ENCODE data around the gene QSOX2.

QSOX2 gene

DNA sequence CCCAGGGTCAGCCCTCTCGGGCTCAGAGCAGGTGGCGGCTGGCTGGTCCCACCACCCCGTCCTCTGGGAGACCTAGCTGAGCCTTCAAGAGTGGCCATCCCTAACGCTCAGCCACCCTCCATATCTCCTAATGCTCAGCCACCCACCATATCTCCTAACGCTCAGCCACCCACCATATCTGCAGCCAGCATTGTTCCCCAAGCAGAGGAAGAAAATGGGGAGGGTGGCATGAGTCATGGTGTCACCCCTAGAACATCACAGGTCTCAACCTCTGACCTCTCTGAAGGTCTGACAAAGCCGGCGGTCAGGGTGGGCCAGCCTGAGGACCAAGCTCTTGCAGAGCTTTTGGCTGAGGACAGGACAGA is 55.4 kb downstream of the QSOX2 start:
- DNase-seq (ENCODE audit: low spot score) = no peak

DNA sequence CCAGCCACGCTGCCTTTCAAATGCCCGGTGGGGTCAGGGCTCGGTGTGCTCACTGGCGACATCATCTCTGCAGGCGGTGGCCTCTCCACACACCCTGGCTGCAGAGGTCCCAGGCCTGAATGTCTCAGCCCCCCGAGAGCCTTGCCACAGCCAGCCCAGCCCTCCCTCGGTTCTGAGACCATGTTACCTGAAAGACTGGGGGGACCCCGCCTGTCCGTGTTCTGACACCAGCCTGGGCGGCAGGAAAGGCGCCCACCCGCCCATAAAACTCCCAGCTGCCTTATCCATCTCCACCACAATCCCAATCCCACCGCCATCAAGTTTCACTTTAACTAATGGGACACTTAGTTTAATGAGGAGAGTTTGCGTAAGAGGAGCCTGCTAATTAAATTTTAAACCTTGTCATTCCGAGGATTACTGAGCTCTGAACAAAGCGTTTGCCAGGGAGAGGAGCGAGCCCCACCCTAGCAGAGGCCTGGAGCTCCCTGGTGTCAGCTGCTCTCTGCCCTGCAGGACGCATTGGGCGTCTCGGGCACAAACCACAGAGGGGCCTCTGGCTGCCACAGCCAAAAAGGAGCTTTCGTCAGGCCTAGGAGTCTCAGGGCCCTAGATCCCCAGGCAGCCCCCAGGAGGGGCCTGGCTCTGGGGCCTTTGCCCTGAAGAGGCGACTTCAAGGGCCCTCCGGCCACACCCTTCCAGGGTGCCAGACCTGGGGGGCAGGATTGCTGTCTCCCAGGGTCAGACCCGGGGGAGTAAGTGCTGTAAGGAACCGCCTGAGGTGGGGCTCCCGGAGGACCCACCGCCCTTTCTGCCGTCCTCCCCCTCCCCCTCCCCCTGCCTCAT is 56.0 kb downstream of the QSOX2 start:
- DNase-seq (ENCODE audit: low spot score) = no peak

DNA sequence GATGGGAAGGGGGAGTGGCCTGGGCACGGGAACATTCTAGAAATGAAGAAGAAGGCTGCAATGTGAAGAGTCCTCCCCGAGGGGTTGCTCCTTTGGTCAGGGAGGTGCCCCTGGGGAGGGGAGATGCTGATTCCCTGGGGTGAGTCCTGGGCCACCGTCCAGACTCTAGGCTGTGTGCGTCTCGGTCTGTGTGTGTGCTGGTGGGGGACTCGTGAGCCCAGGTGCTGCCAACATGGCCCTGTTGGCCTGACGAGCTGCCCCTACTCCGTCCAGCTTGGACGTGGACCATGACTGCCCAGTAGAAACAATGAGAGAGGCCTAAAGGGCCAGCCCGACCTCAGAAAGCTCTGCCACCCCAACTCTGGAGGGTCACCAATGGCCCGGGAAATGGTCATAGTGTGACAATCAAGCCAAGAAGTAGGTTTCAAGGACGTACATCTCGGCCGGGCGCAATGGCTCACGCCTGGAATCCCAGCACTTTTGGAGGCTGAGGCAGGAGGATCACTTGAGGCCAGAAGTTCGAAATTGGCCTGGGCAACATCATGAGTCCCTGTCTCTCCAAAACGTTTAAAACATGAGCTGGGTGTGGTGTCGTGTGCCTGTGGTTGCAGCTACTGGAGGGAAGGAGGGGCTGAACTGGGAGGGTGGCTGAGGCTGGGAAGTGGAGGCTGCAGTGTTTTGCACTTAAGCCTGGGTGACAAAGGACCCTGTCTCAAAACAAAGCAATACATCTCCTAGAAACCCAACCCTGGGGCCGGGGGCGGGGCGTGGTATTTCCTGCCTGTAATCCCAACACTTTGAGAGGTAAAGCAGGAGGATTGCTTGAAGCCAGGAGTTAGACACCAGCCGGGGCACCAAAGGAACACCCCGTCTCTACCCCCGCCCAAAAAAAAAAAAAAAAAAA is 57.7 kb downstream of the QSOX2 start:
- DNase-seq (ENCODE audit: low spot score) = no peak

DNA sequence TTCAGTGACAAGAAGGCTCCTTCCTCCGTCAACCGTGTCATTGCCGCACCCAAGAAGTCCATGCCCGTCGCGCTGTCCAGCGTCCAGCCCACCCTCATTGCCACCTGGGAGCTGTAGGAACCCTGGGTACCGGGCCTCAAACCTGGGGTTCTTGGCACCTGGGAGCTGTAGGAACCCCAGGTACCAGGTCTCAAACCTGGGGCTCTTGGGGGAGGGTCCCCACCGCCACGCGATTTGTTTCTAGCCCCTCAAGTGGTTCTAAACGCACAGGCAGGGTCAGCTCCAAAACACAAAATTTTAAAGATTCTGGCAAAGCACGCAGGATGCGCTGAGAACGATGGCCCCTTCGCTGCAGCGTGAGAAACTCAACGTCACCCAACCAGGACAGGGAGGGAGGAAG is 58.4 kb downstream of the QSOX2 start:
- no peak for DNase-seq (ENCODE audit: low spot score)

DNA sequence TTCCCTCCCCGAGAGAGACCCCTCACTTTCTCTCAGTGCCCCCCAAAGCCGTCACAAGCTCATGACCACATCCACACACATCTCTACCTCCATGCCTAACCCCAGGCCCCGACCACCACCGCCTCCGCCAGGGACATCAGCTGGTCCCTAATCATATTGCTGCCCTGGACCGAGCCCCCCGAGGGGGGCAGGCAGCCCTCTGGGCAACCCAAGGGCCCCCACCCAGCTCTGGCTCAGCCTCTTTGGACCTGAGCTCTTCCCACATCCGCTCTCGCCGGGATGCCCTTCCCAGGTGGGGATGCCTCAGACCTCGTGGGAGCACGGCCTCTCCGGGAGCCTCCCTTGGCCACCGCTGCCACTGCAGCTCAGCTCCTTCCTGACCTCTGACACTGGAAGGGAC is 59.2 kb downstream of the QSOX2 start:
- no peak for DNase-seq (ENCODE audit: low spot score)

DNA sequence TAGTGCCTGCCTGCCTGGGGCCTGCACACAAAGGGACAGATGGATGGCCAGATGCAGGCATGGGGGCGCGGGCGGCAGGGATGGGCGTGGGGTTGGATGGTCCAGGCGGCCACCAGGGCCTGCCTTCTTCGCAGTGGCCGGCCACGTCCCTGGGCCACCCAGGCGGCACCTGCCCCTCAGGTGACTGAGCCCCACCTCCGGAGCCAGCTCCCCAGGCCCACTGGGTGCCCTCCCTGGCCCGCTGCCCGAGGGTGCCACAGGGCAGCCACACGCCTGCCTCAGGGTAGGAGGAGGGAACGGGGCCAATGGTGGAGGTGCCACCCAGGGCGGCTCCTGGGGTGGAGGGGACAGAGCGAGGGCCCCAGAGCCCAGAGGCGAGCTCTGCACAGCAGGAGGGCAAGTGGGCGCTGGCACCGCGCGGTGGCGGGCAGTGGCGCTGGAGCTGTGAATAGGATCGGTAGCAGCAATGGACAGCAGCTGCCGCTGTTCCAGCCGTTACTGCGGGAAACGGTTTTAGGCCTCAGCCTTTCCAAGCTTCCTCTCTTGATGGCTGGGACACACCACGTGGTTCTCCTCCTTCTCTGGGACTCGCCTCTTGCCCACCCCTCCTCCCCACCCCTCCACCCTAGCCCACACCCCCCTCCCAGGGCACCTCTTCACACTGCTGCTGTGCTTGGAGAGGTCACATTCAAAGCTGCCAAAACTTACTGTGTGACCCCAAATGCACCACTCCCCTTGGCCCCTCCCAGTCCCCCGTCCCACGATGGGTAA is 59.8 kb downstream of the QSOX2 start:
- DNase-seq (ENCODE audit: low spot score) = no peak

DNA sequence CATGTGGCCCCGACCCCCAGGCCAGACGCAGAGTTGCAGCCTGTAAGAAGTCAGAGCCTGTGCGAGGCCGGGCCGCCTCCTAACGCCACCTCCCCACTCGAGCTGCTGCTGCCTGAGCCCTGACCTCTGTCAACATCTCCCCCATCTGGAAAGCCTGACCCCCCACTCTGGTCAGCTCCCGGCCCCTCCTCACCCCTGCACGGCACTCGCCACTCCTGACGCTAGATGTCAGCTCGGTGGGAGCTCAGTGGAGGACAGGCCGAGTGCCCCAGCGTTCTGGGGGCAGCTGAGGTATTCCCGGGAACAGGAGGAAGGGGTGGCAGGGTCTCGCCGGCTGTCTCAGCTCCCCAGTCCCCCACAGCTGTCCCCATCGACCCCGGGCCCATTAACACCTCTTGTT is 60.5 kb downstream of the QSOX2 start:
- DNase-seq (ENCODE audit: low spot score) = no peak

DNA sequence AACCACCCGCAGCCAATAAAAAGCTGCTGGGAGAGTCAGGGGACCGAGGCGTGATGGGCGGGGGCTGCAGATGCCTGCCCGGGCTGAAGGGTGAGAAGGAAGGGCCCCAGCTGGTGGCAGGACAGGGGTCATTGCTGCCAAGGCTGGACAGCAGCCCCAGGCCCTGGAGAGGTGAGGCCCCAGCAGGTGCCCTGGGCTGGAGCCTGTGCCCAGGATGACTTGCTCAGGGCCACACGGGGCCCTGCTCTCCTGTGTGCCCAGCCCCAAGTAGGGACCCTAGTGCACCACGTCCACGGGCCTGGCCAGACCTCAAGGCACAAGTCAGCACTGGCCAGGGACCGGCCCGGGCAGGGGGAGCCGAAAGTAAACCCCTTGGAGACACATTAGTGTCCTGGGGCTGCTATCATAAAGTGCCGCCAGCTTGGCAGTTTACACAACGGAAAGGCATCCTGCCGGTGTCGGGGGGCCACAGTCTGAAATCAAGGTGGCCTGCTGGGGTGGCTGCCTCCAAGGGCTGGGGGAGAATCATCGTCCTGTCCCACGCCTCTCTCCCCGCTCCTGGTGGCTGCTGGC is 62.7 kb downstream of the QSOX2 start:
- DNase-seq (ENCODE audit: low spot score) = no peak

DNA sequence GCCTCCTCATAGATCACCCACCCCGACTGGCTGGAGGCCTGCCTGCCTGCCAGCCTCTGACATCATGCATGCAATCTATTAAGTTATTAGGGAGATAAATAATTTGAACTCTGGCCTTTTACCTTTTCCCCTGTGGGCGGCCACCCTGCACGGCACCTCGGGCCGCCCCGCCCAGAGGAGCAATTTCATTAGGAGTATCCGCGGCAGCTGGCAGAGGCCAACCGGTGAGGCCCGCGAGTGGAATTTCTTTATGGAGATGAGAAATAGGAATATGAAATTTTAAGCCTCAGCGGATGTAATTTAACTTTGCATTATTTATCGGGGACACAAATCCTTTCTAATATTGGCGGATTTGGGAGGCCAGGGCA is 63.2 kb downstream of the QSOX2 start:
- no peak for DNase-seq (ENCODE audit: low spot score)

DNA sequence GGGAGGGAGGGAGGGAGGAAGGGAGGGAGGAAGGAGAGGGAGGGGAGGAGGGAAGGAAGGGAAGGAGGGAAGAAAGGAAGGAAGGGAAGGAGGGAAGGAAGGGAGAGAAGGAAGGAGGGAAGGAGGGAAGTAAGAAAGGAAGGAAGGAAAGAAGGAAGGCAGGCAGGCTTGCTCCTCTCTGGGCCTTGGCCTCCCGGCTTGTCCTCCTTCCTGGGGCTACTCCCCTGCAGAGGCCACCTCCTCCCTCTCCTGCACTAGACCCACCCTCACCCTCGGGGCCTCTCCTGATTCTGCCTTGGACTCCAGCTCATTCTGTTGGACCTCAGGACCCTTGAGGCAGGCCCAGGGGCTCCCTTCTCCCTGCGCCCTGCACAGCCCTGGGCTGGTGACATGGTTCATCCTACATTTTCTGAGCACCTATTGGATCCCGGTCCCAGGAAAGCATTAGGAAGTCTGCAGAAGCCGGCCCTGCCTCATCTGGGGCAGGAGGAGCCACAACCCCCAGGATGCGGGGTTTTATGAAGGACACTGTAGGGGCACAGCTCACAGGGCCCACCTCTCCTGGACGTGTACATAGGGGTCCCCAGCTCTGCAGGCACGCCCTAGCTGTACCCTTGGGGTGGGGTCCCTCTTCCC is 63.7 kb downstream of the QSOX2 start:
- no peak for DNase-seq (ENCODE audit: low spot score)

DNA sequence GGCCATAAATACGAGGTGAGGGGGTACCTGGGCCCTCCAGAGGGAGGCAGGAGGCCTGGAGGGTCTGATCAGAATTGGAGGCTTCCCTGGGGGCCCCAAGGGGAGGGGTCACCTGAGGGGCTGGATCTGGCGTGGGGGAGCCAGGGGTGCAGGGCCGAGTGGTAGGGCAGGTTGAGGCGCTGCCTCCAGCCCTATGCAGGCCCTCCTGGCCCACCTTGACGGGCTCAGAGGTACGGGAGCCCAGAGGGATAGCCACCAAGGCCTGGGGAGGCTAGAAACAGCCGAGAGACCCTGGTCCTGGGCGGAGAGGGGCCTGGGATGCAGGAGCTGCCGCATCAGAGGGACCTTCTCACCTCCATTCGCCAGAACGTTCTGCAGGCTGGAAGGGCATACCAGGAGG is 65.0 kb downstream of the QSOX2 start:
- DNase-seq (ENCODE audit: low spot score) = no peak

DNA sequence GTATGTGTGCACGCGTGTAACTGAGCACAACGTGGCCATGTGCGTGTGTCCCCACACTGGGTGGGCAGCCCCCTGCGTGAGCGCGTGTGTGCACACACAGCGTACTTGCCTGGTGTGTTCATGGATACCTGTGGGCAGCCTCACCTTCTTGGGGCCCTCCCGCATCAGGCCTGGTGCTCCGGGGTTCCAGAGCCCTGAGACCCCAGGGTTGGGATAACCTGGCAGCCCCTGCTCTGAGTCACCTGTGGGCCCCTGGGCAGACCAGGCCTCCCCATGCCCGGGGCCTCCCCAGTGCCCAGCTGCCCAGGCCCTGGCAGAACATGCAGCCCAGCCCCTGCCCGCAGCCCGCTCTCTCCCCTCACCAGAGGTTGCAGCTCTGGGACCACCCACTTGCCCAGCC is 65.9 kb downstream of the QSOX2 start:
- no peak for DNase-seq (ENCODE audit: low spot score)

DNA sequence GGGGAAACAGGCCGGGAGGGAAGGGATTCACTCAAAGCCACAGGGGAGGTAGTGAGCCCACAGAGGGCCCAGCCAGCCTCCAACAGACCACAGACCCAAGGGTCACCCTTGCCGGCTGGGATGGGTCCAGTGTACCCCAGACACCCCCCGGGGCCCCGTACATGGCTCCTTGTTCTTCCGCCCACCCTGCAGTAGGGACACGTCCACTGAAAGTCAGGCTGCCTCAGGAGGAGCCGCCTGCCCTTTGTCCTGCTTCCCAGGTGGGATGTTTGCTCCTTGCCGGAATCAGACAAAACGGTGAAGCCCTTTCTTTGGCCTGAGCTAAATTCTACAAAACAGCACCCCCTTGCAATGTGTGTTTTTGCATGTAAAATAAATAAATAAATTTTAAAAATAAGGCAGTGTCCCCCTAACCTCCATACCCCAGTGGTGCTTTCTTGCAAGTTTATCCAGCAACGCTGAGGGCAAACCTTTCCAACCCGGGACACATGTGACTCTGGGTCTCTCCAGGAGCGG is 66.5 kb downstream of the QSOX2 start:
- DNase-seq (ENCODE audit: low spot score) = no peak

DNA sequence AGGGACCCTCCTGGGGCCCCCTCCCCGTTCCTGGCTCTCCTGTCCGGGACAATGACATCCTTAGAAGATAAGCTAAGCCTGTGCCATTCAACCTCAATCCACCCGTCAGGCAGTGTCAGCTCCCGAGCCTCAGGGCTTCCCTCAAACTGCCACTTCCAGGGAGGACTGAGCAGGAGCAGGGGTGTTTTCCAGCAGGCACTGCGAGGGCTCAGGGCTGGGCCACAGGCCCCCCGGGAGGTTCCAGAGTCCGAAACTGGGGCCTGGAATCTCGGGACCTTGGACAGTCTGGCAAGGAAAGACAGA is 66.9 kb downstream of the QSOX2 start:
- DNase-seq (ENCODE audit: low spot score) = no peak

DNA sequence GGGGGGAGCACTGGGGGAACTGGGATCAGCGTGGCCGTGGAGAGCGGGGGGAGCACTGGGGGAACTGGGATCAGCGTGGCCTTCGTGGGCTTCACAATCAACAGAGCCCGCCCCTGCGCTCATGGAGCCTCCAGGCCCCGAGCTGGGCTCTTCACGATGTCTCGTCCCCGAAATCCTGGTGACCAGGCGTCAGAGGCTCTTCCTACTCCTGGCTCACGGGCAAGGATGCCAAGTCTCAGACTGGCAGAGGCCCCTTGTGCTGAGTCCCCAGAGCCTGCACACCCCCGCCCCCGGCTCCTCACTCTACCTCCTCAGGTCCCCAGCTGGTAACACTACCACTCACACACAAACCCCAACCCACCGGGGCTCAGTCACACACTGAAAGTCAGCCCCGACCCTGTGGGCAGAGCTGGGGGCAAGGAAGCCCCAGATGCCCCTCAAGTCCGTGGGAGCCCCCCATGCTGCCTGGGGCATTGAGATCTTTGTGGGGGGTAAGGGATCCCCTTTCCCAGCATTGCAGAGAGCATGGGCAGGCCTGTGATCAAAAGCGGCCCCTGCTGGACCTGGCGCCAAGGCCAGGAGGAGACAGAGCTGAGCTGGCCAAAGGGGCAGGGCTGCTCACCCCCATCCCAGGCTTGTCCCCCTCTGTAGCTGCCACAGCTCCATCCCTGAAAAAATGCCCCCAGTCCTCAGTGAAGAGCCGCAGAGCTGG is 67.4 kb downstream of the QSOX2 start:
- no peak for DNase-seq (ENCODE audit: low spot score)

DNA sequence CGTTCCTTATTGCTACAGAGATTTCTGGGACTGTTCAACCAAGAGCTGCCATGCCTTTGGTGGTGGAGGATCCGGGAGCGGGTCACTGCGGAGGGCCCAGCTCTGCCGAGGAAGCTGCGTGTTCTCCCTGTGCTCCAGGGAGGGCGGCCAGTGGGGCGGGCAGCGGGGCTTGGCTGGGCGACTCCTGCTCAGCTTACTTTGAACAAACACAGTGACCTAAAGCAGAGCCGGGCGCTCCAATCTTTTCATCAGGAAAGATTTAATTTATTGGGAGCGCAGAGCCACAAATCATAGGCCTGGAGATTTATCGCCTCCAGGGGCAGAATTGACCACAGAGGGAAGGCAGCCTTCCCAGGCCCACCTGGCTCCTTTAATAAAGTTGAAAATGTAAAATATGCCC is 68.4 kb downstream of the QSOX2 start:
- DNase-seq (ENCODE audit: low spot score) = no peak

DNA sequence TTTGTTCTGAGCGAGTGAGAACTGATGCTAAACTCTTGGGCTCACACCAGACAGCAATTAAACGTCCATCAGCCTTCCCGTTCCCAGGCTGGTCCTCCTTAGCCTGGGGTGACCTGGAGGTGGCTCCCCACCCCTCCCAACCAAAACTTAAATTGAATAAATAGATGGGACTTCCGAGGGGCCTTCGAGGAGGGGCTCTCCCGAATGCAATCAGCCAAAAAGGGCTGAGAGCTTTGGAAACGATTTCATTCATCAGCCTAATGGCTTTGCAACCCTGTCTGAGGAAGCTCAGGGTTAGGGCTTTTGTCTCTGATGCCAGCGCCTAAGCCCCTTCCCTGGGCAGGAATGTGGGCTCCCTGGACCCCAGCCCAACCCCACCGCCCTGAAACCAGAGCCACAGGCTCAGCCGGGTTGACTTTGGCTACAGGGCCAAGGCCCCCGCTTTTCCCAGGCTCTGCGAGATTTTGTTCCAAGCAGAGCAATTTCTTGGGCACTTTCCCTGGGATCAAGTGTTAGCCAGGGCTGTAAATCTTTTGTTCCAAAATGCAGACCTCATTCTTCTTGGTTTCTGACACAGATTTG is 69.9 kb downstream of the QSOX2 start:
- no peak for DNase-seq (ENCODE audit: low spot score)

DNA sequence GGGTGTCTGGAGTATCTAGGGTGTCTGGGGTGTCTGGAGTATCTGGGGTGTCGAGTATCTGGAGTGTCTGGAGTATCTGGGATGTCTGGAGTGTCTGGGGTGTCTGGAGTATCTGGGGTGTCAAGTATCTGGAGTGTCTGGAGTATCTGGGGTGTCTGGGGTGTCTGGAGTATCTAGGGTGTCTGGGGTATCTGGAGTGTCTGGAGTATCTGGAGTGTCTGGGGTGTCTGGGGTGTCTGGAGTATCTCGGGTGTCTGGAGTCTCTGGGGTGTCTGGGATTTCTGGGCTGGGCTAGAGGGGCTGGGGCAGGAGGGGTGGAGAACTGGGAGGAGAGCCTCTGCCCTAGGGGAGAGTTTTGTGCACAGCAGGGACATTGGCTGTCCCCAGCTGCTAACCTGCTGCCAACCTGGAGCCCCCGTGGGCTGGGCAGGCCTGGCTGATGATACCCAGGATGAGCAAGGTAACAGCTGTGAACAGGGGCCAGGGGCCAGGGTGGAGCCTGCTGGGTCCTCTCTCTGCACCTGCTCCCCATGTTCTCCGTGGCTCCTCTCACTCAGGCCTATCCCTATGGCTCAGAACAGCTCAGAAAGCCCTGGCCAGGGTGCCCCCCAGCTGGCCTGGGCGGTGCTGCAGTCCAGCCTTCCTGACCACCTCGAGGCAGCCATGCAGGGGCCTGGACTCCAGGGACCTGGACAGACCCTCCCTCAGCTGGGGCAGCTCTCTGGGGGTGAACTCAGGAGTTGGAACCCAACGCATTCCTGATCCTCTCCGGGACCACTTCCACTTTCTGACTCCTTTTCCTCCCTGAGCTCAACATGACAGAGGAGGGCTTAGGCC is 70.6 kb downstream of the QSOX2 start:
- DNase-seq (ENCODE audit: low spot score) = no peak

DNA sequence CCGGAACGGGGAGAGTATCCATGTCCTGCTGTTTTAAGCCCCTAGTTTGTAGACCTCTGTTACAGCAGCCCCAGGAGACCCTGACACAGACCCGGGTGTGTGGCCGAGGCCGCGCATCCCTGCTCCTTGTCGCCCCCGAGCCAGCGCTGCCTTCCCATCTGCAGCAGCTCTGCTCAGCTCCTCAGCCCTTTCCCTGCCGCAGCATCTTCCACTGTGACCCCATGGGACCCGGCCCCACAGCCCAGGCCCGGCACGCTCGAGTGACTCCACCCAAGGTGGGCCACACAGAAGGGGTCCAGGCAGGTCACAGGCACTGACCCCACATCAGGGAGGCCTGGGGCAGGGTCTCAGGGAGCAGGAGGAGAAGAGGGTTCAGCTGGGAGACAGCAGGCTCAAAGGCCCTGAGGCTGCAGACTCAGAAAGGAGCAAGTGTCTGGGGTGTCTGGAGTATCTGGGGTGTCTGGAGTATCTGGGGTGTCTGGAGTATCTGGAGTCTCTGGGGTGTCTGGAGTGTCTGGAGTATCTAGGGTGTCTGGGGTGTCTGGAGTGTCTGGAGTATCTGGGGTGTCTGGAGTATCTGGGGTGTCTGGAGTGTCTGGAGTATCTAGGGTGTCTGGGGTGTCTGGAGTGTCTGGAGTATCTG is 71.8 kb downstream of the QSOX2 start:
- no peak for DNase-seq (ENCODE audit: low spot score)

Measured in AG08396 (cell line).